Measurements from ENCODE around the gene SLC35G3. TPM values are rescaled to one million over a fixed set of nuclear protein-coding genes. Genes with fewer than 3 reads are reported as not detected.

The SLC35G3 gene
- total and polyA plus RNA-seq, 9 donors: not detected

DNA sequence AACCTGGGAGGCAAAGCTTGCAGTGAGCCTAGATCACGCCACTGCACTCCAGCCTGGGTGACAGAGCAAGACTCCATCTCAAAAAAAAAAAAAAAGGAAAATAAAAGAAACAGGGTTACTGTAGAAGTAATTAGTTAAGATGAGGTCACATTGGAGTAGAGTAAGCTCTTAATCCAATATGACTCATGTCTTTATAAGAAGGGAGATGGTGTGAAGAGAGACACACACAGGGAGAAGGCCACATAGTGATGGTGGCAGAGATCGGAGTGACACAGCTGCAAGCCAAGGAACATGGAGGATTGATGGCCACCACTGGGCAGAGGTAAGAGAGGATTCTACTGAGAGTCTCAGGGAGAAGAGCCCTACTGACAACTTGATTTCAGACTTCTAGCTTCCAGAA is 33.4 kb upstream of the SLC35G3 start:
- Histone ChIP-seq H3K4me1 (ENCODE audit: insufficient read depth) (no peaks in the 10 kb centered on the region), H3K27ac (no peak overlapping the region), H3K4me3 (no peak overlapping the region), H3K9me3 (peaks cover 0 to under 1% of the 10 kb centered on the region in 2 donors), H3K36me3 (no peaks in the 10 kb centered on the region), H3K27me3 (no peaks in the 10 kb centered on the region)
- whole genome bisulfite sequencing, 3 donors: 88 to 95% (median 89%) methylated on average over 2 of the region's 2 CpGs
- DNase-seq: no peak
- TF ChIP-seq, protein P1, sequence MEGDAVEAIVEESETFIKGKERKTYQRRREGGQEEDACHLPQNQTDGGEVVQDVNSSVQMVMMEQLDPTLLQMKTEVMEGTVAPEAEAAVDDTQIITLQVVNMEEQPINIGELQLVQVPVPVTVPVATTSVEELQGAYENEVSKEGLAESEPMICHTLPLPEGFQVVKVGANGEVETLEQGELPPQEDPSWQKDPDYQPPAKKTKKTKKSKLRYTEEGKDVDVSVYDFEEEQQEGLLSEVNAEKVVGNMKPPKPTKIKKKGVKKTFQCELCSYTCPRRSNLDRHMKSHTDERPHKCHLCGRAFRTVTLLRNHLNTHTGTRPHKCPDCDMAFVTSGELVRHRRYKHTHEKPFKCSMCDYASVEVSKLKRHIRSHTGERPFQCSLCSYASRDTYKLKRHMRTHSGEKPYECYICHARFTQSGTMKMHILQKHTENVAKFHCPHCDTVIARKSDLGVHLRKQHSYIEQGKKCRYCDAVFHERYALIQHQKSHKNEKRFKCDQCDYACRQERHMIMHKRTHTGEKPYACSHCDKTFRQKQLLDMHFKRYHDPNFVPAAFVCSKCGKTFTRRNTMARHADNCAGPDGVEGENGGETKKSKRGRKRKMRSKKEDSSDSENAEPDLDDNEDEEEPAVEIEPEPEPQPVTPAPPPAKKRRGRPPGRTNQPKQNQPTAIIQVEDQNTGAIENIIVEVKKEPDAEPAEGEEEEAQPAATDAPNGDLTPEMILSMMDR (IDR thresholded peaks at IDR 0.05): no peak
- TF ChIP-seq EP300 (IDR thresholded peaks at IDR 0.05): no peak
- TF ChIP-seq POLR2A (IDR thresholded peaks at IDR 0.05): no peak
- intact Hi-C loops (cut with DNase I): no loop called here

DNA sequence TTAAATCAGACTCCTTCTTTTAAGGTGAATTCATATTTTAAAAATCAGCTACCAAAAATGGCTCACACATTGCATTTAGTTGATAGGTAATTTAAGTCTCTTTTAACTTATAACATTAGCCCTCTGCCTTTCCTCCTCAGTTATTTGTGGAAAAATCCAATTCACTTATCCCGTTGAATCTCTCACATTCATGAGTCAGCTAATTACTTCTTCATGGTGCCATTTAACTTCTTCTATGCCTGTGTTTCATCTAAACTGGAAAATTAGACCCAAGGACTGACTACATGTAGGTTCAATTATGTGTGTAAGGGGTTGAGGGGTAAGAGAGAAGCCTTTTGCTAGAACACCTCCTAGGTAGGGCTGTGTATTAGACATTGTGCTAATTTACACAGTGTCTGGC is 30.2 kb upstream of the SLC35G3 start:
- TF ChIP-seq, protein P1 (IDR thresholded peaks at IDR 0.05): no peak
- TF ChIP-seq POLR2A (IDR thresholded peaks at IDR 0.05): no peak
- no peak for TF ChIP-seq EP300 (IDR thresholded peaks at IDR 0.05)
- intact Hi-C loops (cut with DNase I): no loop called here
- no peak overlapping the region for H3K27ac ChIP-seq
- no peak for DNase-seq
- H3K9me3 ChIP-seq: peaks cover 0 to 9% of the 10 kb centered on the region in 2 donors
- no peak overlapping the region for H3K4me3 ChIP-seq
- no peaks in the 10 kb centered on the region for H3K27me3 ChIP-seq
- 38 to 40% (median 38%) methylated on average over 1 of the region's 1 CpG for WGBS, 3 donors
- H3K36me3 ChIP-seq: no peaks in the 10 kb centered on the region
- no peaks in the 10 kb centered on the region for H3K4me1 ChIP-seq (ENCODE audit: insufficient read depth)

DNA sequence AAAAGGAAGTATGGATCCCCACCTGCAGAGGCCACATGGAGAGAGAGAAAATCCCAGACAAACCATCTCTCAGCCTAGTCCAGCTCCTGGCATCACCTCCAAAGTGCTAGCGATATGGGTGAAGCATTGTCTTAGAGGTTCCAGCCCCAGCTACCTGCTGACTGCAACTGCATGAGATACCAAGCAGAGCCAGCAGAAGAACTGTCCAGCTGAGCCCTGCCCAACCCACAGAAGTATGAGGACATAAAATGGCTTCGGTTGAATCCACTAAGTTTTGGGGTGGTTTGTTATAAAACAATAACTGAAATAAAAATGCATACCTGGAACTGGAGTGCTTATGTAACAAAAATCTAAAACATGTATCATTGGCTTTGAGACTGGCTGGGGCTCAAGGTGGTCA is 28.3 kb upstream of the SLC35G3 start:
- Histone ChIP-seq H3K4me3 (no peak overlapping the region), H3K36me3 (no peaks in the 10 kb centered on the region), H3K27ac (no peak overlapping the region), H3K9me3 (peaks cover 0 to 9% of the 10 kb centered on the region in 2 donors), H3K4me1 (ENCODE audit: insufficient read depth) (no peaks in the 10 kb centered on the region), H3K27me3 (no peaks in the 10 kb centered on the region)
- TF ChIP-seq POLR2A (IDR thresholded peaks at IDR 0.05): no peak
- TF ChIP-seq, protein P1 (IDR thresholded peaks at IDR 0.05): no peak
- TF ChIP-seq EP300 (IDR thresholded peaks at IDR 0.05): no peak
- intact Hi-C loops (cut with DNase I): no loop called here
- DNase-seq: no peak
- WGBS, 3 donors: 94 to 96% (median 96%) methylated on average over 2 of the region's 2 CpGs

DNA sequence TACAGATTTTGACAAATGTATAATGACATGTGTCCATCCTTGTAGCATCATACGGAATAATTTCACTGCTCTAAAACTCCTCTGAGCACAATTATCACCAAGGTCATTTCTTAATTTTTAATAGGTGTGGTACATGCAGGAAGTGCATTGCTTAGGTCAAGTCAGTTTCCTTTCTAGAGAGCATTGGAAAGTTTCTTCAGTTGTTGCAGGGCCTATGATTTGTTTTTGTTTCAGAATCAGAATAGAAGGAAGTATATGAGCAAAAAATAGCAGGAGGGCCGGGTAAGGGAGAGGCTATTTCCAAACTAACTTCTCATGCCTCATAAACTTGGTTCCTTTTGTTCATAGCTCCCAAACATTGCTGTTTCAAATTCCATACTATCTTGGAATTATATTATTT is 24.7 kb upstream of the SLC35G3 start:
- intact Hi-C loops (cut with DNase I): no loop called here
- no peak for DNase-seq
- Histone ChIP-seq H3K9me3 (peaks cover 0 to 9% of the 10 kb centered on the region in 2 donors), H3K4me1 (ENCODE audit: insufficient read depth) (no peaks in the 10 kb centered on the region), H3K27ac (no peak overlapping the region), H3K4me3 (no peak overlapping the region), H3K36me3 (no peaks in the 10 kb centered on the region), H3K27me3 (no peaks in the 10 kb centered on the region)
- 53 to 63% (median 60%) methylated on average over 2 of the region's 2 CpGs for WGBS, 3 donors
- TF ChIP-seq EP300 (IDR thresholded peaks at IDR 0.05) (no peak), POLR2A (IDR thresholded peaks at IDR 0.05) (no peak)
- TF ChIP-seq, protein P1 (IDR thresholded peaks at IDR 0.05): no peak
